Glomerular visceral epithelial cell (primary cell): ENCODE results near the gene PTGDR2.

ENCODE experiments used
- DNase-seq: peaks from one replicate; pipeline ENCODE4 v3.0.0-alpha.2; 2016; ENCODE audit errors: extremely low spot score

Gene PTGDR2

GRCh38 chr11:60809691-60810090 lies 46.1 kb downstream of the PTGDR2 start:
- DNase-seq, result no peak

- DNase-seq, result no peak
Observed at GRCh38 chr11:60809249-60809648, 46.5 kb downstream of the PTGDR2 start.

GRCh38 chr11:60803273-60803936 lies 52.3 kb downstream of the PTGDR2 start:
- DNase-seq, result no peak

- no peak for DNase-seq
Observed at GRCh38 chr11:60801194-60801593, 54.6 kb downstream of the PTGDR2 start.
